Measurements from ENCODE around the gene COPRS.

COPRS gene, protein sequence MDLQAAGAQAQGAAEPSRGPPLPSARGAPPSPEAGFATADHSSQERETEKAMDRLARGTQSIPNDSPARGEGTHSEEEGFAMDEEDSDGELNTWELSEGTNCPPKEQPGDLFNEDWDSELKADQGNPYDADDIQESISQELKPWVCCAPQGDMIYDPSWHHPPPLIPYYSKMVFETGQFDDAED

DNA sequence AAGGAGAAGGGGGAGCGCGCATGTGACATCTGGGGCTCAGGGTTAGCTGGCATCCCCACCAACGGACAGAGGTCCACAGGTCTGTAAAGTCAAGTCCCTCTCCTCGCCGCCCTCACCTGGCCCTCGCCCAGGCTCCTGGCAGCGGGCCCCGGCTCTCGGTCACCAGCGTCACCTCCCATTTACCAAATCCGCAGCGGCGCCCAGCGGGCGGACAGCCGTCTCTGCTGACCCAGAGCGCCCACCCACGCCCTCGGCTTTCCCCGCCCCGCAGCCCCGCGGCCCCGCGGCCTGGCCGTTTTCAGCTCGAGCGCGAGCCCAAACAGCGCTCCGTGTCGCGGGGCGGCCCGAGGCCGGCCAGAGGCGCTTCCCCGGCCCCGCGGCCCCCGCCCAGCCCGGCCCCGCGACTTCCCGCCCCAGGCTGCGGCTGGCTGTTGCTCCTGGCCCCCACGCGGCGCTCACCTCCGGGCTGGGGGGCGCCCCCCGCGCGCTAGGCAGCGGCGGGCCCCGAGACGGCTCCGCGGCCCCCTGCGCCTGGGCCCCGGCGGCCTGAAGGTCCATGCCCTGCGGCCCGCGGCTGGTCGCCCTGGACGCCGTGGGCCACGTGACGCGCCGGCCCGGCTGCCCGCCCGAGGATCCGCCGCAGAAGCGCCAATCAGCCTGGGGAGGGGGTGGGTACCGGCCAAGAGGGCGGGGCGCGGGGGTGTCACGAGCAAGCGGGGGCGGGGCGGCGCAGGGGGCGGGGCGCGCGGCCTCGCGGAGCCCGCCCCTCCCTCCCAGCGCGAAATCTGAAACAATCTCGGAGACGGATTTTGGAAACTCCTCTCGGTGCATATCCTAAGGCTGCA, at the start of gene COPRS:
Gene COPRS, minus strand, starts transcription at position 603 of the 845 bp plus-strand sequence. Its CDS starts 45 bp downstream, at position 558.
- DNase-seq (ENCODE audit: low spot score) = peak; percentile 99

DNA sequence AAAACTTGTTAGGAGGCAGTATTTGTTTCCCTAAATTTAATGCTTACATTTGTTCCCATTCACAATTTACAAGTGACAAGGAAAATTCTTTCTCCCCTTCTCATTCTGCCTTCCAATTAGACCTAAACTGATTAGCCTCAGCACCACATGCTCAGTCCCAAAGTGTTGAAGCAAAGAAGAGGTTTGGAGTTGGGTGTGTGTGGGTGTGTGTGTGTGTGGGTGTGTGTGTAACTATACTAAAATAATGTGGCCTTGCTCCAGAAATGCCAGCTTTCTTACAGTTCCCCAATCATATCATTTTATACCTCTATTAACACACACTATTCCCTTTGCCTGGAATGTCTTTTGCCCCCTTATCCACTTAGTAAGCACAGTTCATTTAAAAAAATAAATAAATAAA, 49.3 kb upstream of the COPRS start:
- no peak for DNase-seq (ENCODE audit: low spot score)

DNA sequence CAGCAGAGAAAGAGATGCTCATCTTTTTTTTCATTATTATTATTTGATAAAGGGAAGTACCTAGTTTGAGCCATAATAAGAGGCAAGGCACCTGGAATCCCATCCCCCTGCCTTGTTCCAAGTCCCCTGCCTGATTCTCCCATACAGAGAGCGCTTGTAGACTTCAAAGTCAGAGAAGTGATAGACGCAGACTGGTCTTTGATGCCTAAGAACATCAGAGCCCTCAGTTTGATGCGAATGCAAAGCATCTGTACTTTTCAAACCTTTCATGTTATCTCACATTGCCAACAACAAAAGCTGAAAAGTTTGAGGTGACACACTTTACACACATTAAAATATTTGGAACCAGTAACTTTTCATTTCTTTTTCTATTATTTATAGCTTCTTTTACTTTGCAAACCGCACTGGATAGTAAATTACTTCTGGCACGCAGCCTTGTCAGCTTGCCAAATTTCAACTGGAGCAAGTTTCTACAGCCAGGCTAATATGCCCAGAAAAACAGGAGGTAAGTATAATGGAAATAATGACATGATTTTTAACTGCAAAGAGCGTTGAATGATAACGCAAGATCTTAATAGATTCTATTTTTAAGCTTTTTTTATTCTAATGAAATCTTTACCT, 48.4 kb upstream of the COPRS start:
- peak; percentile 28 for DNase-seq (ENCODE audit: low spot score)

DNA sequence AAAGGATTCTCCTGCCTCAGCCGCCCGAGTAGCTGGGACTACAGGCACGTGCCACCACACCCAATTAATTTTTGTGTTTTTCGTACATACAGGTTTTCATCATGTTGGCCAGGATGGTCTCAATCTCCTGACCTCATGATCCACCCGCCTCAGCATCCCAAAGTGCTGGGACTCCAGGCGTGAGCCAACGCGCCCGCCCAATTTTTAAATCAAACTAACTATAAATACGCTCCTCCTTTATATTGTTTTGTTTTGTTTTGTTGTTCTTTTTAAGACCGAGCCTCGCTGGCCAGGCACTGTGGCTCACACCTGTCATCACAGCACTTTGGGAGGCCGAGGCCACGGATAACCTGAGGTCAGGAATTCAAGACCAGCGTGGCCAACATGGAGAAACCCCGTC, 44.4 kb upstream of the COPRS start:
- no peak for DNase-seq (ENCODE audit: low spot score)

DNA sequence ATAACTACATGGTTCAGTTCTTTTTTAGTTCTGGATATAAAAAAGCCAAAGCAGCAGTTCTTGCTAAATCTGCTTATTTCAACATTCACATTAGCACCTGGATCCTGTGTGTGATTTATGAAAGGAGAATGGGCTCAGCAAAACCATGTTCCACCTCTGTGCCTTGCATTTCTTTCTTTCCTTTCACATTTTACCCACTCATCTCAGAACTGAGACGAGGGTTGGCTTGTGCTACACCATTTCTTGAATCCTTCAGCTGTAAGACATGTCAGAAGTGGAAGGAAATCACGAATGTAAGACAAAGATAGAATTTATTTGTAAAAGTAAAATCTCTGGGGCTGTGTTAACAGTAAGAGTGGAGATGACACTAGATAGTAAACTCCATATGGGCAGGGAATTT, 43.6 kb upstream of the COPRS start:
- no peak for DNase-seq (ENCODE audit: low spot score)

DNA sequence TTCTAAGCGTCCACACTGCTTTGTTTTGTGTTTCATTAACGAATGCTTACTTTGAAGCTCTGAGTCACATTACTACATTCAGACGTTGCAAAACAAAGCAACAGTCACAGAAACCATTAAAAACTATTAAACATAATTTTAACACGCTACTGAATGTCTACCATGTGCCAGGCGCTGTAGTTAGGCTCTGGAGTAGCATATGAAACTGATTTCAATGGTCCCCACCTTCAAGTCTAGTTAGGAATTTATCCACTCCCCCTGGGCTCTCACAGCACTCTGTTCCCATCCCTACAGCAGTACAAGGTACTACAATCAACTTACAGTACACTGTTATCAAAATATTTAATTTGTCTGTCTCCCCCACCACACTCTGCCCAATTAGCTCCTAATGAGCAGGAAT, 41.8 kb upstream of the COPRS start:
- DNase-seq (ENCODE audit: low spot score) = peak; percentile 25

DNA sequence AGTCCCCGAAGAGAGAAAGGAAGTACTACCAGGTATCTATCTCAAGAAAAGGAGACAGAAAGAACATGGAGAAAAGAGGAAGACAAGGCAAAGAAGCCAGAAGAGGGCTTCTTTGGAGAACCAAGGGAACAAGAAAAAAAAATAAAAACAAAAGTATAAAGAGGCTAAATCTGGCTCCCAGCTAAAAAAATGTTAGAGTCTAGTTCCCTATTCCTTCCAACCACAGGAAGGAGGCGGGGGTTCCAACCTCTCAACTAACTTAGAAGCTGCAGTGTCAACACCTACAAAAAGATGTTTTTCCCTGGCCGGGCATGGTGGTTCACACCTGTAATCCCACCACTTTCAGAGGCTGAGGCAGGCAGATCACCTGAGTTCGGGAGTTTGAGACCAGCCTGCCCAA, 29.1 kb upstream of the COPRS start:
- no peak for DNase-seq (ENCODE audit: low spot score)

DNA sequence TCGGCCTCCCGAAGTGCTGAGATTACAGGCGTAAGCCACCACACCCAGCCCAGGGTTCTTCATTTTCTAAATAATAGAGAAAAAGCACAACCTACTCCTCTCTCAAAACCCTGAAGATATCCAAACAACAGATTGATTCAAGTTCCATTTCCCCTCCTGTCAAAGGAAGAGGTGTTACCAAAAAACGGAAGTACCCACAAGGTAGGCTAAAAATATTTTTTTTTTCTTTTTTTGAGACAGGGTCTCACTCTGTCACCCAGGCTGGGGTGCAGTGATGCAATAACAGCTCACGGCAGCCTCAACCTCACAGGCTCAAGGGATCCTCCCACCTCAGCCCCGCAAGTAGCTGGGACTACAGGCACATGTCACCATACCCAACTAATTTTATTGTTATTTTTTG, 23.5 kb upstream of the COPRS start:
- no peak for DNase-seq (ENCODE audit: low spot score)

DNA sequence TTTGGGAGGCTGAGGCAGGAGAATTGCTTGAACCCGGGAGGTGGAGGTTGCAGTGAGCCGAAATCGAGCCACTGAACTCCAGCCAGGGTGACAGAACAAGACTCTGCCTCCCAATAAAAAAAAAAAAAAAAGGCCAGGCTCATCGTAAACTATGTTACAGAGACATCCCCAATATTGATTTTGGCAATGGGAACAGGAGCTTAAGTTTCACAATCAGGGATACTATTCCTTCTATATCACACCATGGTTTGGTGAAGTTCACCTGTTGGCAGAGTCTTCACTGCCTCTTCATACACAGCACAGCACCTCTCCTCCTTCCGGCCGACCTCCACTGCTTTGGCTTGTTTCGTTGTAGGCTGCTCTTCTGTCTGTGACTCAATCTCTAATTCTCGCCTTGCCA, 21.3 kb upstream of the COPRS start:
- DNase-seq (ENCODE audit: low spot score) = no peak

DNA sequence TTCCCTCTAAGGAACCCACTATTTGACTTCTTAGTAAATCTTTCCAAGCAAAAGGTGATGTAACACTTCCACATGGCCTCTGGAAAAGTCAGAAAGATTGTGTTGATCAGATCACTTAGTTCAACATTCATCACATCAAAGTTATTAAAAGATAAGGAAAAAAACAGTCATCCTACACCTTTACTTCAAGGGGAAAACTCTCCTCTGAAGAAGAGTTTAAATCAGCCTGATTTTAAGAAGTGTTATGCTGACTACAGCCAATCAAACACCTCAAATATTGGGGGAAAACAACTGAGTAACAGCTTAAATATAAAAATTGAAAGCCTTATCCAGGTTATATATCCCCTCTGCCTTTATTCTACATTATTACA, 19.6 kb upstream of the COPRS start:
- DNase-seq (ENCODE audit: low spot score) = no peak

DNA sequence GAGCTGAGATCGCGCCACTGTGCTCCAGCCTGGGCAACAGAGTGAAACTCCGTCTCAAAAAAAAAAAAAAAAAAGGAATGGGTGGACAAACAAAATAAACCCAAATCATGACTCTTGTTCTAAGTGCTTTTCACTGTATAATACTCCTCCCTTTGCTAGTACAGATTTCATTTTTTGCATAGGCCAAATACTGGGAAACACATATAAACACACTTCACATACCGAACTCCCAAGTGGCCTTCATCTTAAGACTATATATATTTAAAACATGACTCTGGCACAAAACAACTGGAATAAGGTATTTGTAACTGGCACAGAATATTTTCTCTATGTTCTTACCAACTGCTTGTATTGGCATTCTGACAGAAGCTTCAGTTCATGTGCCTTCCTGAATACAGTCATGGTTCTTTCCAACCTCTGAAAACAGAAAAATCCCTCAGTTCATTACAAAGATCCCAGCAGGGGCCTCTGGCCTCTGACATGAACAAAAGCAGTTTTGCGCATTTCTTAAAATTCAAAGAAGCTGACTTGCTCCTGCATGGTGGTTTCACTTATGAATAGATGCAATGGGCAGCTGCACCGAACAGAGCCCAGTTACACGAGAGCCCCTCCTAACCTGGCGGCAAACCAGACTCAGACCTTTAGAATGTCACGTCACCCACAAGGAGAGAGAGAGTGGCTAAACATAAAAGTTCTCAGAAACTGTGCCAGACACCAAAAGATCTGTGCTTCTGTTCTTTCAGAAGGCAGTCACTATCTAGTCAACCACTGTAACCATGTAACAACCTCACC, 19.1 kb upstream of the COPRS start:
- DNase-seq (ENCODE audit: low spot score) = no peak

DNA sequence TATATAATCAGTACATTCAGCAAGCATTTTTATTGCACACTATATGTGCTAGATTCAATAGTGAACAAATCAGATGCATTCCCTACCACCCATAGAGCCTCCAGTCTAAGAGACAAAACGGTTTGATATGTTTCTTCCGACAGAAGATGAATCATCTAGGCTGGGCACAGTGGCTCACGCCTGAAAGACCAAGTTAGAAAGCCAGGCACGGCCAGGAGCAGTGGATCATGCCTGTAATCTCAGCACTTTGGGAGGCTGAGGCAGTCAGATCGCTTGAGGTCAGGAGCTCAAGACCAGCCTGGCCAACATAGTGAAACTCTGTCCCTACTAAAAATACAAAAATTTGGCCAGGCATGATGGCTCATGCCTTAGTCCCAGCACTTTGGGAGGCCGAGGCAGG, 18.3 kb upstream of the COPRS start:
- no peak for DNase-seq (ENCODE audit: low spot score)

DNA sequence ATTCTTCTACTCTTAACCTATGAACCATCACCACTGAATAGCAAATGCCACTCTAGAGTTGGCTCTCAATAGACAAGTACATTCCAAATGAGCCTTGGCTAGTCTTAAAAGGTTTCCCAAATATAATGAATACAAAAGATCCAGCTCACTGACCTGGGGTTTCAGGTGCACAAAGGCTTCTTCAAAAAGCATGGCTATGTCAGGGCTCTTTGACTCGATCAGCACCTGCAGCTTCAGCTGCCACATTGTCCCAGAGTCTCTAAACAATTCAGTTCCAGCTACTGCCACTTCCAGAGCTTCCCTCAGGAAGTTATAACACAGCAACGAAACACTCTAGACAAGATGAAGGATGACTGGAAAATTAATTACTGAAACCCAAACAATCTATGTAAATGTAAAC, 16.0 kb upstream of the COPRS start:
- no peak for DNase-seq (ENCODE audit: low spot score)

DNA sequence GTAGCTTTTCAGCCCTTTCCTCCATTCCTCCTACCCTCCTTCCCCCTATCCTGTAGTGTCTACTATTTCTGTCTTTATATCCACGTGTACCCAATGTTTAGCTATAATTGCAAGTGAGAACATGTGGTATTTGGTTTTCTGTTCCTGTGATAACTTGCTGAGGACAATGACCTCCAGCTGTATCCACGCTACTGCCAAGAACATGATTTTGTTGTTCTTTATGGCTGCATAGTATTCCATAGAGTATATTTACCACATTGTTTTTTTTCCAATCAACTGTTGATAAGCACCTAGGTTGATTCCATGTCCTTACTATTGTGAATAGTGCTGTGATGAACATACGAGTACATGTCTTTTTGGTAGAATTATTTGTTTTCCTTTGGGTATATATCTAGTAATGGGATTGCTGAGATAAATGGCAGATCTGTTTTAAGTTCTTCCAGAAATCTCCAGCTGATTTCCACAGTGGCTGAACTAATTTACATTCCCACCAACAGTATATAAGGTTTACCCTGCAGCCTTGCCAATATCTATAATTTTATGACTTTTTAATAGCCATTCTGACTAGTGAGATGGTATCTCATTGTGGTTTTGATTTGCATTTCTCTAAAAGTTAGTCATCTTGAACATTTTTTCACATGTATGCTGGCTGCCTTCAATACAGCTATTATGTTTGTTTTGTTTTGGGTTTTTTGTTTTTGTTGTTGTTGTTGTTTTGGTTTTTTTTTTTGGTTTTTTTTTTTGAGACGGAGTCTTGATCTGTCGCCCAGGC, 10.9 kb upstream of the COPRS start:
- DNase-seq (ENCODE audit: low spot score) = no peak

DNA sequence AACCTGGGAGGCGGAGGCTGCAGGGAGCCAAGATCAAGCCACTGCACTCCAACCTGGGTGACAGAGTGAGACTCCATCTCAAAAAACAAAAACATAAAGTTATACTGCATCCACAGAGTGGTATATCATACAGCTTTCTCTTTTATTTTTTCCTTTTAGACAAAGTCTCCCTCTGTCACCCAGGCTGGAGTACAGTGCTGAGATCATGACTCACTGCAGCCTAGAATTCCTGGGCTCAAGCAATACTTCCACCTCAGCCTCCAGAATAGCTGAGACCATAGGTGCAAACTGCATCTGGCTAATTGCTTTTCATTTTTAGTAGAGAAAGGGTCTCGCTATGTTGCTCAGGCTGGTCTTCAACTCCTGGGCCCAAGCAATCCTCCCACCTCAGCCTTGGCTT, 10.0 kb upstream of the COPRS start:
- DNase-seq (ENCODE audit: low spot score) = no peak

DNA sequence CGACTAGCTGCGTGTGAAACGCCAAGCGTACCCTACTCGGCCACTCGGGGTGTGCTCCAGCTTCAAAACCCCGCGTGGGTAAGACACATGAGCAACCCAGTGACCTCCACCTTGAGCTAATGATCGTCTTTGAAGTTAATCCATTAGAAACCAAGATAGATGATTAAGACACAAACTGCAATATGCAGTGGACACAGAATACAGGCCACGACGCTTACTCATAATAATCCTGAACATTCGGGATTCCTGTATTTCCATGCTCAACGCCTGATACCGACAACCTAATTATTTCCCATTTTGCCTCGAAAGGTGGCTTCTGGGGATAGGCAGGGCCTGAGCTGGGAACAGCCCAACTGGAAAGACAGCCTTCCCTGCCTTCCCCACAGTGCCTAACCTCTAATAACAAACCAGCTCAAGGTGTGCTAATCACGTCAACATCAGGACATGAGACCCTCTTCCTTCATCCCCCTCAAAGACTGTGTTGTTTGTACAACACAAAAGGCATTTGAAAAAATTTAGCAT, 504 bp upstream of the COPRS start:
- DNase-seq (ENCODE audit: low spot score) = no peak

DNA sequence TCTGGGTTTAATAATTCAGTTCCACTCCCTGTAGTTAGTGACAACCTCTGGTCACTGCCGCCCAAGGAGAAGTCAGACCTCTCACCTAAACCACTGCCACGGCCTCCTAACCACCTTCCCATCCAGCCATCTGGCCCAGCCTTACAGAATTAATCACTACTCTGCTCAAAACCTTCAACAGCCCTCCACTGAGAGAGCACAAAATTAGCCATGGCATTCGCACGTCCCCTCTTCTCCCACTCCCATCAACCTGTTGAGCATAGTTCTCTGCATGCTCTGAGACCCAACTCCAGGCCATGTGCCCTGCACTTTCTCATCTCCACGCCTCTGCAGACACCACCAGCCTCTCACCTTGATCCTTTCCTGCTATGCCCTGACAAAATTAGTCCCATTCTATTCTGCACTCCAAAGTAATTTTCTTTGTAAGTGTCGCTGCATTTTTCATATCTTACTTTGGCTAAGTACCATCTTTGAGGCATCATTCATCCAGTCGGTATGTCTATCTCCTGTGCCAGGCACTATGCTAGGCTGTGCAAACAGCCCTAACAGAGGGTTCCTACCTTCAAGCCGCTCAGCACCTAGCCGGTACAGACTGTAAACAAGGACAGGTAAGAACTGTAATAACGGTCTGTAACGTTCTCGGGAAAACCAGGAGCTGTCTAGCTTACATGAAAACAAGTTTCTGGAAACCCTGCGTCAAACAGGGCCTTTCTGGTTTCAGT, 963 bp downstream of the COPRS start:
- peak; percentile 24 for DNase-seq (ENCODE audit: low spot score)

DNA sequence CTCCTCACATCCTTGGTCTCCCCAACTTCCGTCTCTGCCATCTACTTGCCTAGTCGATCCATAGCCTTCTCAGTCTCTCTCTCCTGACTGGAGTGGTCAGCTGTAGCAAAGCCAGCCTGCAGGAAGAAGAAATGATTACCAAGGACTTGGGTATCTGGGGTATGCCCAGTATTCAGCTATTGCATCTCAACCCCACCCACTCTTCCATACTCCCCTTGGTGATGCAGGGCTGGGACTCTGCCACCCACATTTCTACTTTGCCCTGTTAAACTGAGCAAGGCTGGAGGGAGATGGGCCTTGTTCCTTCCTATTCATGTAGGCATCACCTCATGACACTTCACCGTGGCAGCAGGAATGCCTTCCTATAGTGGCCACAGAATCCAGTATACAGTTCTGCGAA, 2.3 kb downstream of the COPRS start:
- DNase-seq (ENCODE audit: low spot score) = no peak

DNA sequence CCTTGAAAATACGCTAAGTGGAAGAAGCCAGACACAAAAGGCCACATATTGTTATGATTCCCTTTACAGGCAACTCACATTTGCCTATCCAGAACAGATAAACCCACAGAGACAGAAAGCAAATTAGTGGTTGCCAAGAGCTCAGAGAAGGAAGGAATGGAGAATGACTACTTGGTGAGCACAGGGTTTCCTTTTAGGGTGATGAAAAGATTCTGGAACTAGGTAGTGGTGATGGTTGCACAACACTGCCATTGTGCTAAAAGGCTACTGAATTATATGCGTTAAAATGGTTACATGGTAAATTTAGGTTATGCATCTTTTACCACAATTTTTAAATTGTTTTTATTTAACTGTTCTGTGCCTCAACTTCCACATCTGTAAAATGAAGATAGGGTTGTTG, 4.4 kb downstream of the COPRS start:
- DNase-seq (ENCODE audit: low spot score) = no peak

DNA sequence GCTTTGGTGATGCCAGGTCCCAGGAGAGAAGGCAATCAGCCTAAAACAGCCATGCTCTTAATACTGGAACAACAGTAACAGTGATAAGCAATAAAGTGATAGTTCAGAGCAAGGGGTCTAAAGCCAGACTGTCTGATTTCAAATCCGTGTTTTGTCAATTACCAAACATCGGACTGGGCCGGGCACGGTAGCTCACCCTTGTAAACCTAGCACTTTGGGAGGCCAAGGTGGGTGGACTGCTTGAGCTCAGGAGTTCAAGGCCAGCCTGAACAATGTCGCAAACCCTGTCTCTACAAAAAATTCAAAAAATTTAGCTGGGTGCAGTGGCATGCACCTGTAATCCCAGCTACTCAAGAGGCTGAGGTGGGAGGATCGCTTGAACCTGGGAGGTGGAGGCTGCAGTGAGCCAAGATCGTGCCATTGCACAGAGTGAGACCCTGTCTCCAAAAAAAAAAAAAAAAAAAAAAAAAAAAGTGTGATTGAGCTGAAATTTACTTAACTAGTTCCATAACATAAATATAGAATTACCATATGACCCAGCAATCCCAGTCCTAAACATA, 5.1 kb downstream of the COPRS start:
- no peak for DNase-seq (ENCODE audit: low spot score)

DNA sequence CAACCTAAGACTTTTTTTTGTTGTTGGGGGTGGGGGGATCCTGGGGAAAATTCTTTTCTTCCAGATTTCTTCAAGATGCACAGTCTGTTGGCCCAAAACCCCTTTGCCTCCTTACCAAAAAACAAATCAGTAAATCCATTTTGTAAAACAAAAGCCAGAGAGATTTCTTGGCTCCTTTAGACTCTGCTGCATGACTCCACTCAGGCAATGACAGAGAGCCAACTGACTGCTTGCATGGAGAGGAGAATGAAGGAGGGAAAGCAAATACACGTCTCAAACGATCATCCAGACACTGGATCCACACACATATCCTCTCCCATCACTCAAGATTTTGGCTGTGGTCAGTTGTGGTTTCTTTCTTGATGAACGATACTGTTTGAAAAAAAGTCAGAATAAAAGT, 13.8 kb downstream of the COPRS start:
- no peak for DNase-seq (ENCODE audit: low spot score)
